IPS-18c (cell line): ENCODE results near the gene CAPN5.
"Not testable (repeated sequence)": the region's sequence is repeated elsewhere in the genome, so short reads cannot be mapped to it uniquely, and the experiment has no call there.

Experiments used
- H3K4me3 ChIP-seq: 2 replicates; pipeline ENCODE4 v1.7.0; 2013; ENCODE audit warnings: low read depth, mild to moderate bottlenecking, low read length, moderate library complexity; ENCODE audit not compliant: insufficient read depth
- H3K9me3 ChIP-seq: one replicate; pipeline ENCODE4 v1.6.1; 2013; ENCODE audit warnings: mild to moderate bottlenecking, low read length, moderate library complexity; ENCODE audit not compliant: control insufficient read depth, insufficient read depth

The CAPN5 gene

DNA sequence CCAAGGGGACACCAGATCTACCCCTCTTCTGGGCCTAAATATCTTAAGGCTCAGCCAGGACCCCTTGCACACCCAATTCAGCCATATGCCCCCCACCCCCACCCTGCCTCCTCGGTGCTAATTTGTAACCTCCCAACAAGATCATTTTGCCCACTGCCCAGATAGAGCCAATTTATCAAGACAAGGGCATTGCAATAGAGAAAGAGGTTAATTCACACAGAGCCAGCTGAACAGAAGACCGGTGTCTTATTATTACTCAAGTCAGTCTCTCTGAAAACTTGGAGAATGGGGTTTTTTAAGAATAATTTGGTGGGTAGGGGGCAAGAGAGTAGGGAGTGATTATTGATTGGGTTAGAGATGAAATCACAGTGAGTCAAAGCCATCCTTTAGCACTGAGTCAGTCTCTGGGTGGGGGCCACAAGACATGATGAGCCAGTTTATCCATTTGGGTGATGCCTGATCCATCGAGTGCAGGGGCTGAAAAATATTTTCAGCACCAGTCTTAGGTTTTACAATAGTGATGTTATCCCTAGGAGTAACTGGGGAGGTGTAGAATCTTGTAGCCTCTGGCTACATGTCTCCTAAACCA is 9.9 kb upstream of the CAPN5 start:
- Histone ChIP-seq H3K9me3 (no peaks in the 10 kb centered on the region), H3K4me3 (no peak overlapping the region)

DNA sequence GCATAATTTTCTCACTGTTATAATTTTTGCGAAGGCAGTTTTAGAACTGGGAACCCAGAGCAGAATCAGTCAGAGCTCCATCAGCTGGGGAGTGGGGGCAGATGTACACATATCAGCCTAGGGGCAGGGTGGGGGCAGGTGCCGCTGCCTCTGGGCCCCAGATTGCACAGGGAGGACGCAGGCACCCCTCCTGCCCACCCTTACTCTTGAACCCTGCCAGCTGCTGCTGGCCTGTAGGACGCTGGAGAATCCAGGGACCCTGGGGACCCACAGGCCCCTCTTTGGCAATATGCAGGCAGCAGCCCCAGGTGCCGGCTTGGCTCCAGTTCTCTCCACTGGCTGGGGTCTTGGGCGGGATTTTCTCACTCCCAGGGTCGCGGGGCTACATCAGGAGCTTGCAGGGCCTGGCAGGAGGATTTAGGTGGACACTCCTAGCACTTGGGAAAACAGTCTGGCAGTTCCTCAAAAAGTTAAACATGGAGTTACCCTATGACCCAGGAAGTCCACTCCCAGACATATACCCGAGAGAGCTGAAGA is 8.8 kb upstream of the CAPN5 start:
- H3K4me3 ChIP-seq: no peak overlapping the region
- H3K9me3 ChIP-seq: no peaks in the 10 kb centered on the region

DNA sequence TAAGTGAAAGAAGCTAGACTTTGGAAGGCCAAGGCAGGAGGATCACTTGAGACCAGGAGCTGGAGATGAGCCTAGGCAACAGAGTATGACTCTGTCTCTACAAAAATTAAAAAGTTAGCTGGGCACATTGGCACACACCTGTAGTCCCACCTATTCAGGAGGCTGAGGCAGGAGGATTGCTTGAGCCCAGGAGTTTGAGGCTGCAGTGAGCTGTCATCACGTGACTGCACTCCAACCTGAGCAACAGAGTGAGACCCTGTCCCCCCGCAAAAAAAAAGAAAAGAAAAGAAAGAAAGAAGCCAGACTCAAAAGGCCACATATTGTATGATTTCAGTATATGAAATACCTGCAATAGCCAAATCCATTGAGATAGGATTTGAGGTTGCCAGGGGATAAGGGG is 7.9 kb upstream of the CAPN5 start:
- Histone ChIP-seq H3K9me3 (no peaks in the 10 kb centered on the region), H3K4me3 (no peak overlapping the region)

DNA sequence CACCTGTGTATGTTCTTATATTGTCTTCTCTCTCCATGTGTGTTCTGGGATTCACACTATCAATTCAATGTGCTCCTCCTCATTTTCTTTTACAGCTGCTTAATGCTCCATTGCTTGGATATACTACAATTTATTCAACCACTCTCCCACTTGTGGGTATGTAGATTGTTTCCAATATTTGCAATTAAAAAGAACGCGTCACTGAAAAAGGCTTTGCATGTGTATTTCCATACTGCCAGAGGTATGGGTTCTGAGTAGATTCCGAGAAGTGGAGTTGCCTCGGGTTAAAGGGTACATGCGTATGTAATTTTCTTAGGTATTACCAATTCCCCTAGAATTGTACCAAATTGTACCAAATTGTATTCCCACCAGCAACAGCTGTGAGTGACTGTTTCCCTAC is 7.0 kb upstream of the CAPN5 start:
- H3K4me3 ChIP-seq: no peak overlapping the region
- H3K9me3 ChIP-seq: no peaks in the 10 kb centered on the region

DNA sequence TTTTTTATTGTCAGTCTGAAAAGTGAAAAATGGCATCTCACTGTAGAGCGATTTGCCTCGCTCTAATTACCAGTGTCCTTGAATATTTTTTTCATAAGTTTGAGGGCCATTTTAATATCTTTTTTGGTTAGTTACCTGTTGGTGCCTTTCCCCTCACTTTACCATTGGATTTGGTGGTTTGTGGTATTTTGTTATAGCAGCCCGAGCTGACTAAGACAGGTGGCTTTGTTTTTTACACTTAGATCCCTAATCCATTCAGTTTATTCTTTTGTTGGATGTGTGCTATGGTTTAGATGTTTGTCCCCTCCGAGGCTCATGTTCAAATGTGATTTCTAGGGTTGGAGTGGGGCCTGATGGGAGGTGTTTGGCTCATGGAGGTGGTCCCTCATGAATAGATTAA is 6.5 kb upstream of the CAPN5 start:
- no peak overlapping the region for H3K4me3 ChIP-seq

DNA sequence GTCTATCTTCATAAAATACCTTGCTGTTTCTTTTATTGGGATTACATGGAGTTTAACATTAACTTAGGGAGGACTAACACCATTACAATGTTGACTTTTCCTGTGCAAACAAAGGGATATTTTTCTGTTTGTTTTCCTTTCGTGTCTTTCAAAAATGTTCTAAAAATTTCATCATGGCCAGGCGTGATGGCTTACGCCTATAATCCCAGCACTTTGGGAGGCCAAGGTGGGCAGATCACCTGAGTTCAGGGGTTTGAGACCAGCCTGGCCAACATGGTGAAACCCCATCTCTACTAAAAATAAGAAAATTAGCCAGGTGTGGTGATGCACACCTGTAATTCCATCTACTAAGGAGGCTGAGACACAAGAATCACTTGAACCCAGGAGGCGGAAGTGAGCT is 5.5 kb upstream of the CAPN5 start:
- not testable (repeated sequence) for H3K4me3 ChIP-seq, H3K9me3 ChIP-seq

More for the DNA sequence above, 6.5 kb upstream of the CAPN5 start:
- no peaks in the 10 kb centered on the region for H3K9me3 ChIP-seq

DNA sequence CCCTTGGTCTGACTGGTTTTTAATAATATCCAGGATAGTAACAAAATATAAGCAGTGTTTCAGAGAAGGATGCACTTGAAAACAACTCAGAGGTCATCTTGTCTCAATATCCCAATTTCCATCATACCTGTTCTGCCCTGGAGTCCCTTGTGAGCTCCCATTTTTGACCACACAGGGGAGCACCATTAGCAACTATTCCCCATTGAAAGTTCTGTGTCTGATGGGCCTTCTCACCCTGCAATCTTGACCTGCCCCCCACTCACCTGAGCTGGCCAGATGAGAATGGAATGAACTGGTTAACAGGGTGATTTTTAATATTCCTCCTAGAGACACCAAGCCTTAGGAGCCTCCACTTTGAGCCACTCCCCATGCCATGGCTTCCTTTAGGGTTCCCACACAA is 3.8 kb upstream of the CAPN5 start:
- no peaks in the 10 kb centered on the region for H3K9me3 ChIP-seq
- H3K4me3 ChIP-seq: no peak overlapping the region

DNA sequence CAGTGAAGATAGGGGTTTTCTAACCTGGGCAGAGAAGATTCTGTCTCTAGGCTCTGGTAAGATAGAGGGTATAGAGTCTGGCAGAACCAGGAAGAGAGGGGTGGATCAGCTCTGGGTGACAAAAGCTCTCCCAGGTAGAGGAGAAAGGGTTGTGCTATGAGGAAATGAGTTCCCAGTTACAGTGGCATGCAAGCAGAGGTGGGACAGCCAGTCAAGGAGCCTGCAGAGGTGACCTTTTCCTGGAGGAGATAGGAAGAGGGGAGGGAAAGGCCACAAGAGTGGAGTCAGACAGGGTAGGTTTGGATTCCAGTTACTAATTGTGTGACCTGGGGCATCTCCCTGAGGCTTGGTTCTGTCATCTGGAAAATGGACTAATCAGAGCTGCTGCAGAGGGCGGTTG is 3.4 kb upstream of the CAPN5 start:
- Histone ChIP-seq H3K9me3 (no peaks in the 10 kb centered on the region), H3K4me3 (no peak overlapping the region)

DNA sequence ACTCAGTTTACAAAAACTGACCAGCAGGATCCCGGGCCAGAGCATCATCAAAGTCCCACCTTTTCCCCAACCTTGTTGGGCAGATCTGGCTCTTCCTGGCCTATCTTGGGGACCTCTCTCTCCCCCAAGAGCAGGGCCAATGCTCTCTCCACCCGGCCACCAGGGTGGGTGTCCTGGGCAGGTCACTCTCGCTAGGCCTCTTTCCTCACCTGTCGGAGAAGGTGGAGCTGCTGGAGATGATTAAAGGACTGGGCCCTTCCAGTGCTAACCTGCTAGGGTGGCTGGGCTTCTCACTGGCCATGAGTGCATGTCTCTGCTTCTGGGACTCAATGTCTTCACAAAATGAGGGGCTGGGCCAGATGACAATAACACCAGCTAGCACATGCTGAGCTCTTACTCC is 2.9 kb upstream of the CAPN5 start:
- Histone ChIP-seq H3K9me3 (no peaks in the 10 kb centered on the region), H3K4me3 (no peak overlapping the region)

DNA sequence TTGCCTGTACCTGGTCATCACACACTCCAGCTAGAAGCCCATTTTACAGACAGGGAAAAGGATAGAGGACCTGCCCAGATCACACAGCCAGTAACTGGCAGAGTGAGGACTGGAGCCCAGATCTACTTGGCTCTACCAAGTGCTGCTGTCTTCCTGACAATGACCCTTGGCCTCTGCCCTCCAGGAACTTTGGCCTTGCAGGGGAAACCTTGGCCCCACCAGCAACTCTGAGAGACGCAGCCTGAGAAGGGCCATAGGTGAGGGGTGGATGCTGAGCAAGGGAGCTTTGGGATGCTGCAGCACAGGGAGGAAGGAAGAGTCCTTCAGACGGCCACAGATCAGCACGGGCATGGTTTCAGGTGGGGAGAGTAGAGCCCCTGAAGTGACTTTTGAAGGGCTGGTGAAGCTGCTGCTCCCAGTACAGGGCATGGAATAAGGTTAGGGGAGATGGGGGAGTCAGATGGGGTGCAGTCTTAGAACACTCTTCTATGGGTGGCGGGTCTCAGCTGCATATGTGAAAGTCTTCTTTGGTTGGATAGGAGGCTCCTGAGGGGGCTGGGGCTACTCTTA is 2.0 kb upstream of the CAPN5 start:
- Histone ChIP-seq H3K4me3 (no peak overlapping the region), H3K9me3 (no peaks in the 10 kb centered on the region)

DNA sequence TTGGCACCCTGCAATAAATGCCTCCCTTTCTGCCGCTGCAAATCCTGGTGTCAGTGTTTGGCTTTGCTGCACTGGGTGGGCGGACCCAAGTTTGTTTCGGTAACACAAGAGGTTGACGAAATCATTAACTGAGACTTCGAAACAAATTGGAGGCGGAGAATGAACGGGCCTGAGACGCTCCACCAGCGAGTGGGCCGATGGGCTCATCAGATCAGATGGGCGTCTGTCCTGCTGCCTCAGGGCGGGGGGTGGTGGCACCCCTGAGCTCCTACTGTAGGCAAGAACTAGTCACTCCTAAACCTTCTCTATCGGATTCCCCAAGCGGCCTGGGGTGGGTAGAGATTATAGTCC is 918 bp upstream of the CAPN5 start:
- H3K4me3 ChIP-seq: peak overlapping the region; percentile 62

DNA sequence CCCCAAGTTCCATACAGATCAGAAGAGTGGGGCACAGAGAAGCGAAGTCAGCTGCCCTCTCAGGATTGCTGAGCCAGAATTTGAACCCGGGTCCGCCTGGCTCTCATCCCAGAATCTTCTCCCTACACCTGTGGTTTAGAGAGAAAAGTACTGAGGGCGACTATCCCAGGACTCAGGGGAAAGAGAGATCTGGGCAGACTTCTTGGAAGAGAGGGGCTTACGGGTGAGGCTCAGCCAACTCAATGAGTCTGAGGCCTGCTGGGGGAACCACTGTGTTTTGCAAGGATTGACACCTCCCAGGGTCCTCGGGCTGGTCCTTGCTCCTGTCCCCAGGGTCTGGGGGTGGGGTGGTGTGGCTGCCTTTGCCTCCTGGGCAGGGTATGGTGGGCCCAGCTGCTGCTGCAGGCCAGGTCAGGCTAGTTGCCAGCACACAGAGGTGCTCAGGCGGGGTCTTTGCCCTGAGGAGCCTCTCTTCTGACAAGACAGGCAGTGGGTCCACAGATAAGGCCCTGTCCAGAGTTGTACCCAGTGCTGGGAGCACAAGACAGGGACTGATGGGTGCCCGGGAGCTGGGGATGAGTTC is 1.2 kb downstream of the CAPN5 start:
- peak overlapping the region; percentile 73; the same call in 1 of the 2 replicates for H3K4me3 ChIP-seq
- H3K9me3 ChIP-seq: no peaks in the 10 kb centered on the region

More for the DNA sequence above, 918 bp upstream of the CAPN5 start:
- H3K9me3 ChIP-seq: no peaks in the 10 kb centered on the region

DNA sequence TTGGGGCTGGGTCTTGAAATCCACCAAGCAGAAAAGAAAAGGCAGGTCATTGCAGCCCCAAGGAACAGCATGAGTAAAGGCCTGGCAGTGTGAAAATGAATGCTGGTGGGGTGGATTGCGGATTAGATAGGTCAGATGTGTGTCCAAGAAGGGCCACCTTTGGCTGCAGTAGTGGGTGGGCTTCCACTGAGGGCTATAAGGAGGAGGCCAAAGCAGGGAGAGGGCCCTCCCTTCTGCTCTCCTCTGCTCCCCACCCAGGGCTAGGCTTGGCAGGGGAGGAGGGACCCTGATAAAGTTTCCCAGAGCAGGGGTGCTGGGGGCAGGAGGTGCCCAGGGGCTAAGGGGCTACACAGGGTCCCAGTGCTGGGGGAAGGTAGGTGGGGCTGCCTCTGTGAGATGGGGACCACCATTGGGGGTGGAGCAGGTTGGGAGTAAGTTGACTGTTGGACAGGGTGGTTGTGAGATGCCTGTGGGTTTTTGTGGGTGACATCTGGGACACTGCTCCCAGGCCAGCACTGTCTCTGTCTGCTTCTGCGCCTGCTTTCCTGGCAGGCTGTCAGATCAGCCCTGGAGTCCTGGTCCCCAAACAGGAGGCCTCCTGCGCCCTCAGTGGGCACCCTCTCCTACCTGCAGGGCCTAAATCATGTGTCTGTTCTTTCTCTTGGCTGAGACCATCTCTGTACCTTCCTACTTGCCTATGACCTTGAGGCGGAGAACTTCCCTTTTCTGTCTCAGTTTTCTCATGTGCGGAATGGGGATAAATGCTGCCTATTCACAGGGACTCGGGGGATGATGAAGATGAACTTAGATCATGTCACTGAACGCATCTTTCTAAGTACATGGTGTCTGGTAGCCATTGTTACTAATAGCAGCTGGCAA is 1.9 kb downstream of the CAPN5 start:
- no peak overlapping the region for H3K4me3 ChIP-seq
- H3K9me3 ChIP-seq: no peaks in the 10 kb centered on the region

DNA sequence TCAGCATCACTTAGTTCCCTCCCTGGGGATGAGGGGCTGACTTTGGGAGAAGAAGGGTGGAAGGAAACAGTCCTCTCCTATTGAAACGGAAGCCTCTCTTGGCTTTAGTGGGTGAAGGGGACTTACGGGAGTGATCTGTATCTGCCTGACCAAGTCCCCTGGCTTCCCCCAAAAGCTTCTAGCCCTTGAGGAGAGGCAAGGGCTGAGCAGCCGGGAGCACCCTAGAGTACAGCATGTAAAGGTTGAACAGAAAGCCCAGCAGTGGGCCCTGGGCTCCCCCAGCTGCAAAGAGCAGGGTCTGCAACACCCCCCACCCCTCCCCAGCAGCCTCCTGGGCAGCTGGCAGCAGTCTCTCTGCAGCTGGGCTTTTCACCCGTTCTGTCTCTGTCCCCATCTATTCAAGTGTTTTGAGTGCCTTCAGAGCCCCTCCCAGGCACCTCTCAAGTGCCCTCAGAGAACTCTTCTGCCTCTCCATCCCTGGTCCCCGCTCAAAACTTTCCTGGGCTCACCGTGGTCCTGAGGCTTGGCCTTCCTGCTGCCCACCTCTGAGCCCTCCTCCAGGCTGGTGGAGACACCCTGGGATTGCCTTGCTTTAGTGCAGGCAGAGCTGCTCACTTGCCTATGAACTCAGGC is 2.7 kb downstream of the CAPN5 start:
- no peak overlapping the region for H3K4me3 ChIP-seq
- no peaks in the 10 kb centered on the region for H3K9me3 ChIP-seq

DNA sequence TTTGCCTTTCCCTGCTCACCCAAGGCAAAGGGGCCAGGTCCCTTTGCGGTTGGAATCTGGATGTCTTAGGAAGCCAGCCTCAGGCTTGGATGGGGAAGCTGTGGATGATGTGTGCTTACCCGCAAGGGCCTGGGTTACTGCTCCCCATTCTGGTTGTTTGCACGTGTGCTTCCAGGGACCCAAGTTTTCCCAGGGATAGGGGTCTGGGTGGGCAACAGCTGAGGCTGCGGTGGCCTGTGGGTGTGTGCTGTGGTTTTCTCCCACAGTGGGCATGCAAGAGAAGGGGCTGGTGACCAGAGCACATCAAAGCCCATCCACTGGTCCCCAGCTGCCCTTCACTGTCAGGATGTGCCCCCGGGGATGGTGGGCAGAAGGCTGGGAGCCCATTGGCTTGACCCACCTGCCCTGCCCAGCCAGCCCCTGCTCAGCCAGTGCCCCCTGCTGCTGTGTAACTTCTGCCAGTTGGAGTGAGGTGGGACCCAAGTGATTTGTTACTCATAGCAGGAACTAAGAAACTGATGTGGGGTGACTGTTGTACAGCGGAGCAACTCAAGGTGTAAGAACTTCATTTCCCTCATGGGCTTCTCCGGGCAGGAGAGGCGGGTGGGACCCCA is 3.3 kb downstream of the CAPN5 start:
- H3K4me3 ChIP-seq: no peak overlapping the region
- H3K9me3 ChIP-seq: no peaks in the 10 kb centered on the region

DNA sequence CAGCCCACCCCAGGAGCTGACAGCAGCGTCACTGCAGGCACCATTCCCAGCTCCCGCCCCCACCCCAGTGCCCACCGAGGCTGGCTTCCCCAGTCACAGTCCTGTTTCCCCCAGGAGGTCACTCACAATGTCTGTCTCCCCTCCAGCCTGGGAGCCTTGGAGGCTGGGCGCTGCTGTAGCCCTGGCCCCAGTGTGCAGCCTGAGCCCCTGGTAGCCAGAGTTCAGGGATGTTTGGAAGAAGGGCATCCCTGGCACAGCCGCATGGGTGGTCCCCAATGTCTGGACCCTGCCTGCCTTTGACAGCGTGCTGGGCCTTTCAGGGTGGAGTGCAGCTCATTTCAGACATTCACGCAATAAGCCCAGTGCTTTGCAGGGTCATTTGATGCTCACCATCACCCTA is 4.3 kb downstream of the CAPN5 start:
- Histone ChIP-seq H3K9me3 (no peaks in the 10 kb centered on the region), H3K4me3 (no peak overlapping the region; the same call in 1 of the 2 replicates)
